Mesothelial cell of epicardium (in vitro differentiated cells): Measurements from ENCODE around the gene ECSCR. TPM values are rescaled to one million over a fixed set of nuclear protein-coding genes. Genes with fewer than 3 reads are reported as not detected.
A peak's percentile ranks its signal among the peaks of the same experiment; 100 is the strongest.
"Not testable (repeated sequence)": the region's sequence is repeated elsewhere in the genome, so short reads cannot be mapped to it uniquely, and the experiment has no call there.

Source experiments
- DNase-seq, 2 experiments: peaks; one replicate each; pipeline ENCODE4 v3.0.0; 2021; ENCODE audit warnings: low spot score in 2 of 2; ENCODE audit not compliant: unreplicated experiment in 2 of 2
- H3K27ac Mint-ChIP-seq: 2 replicates; pipeline ENCODE4 v1.8.0; 2021; ENCODE audit warnings: mixed read lengths
- H3K27me3 Mint-ChIP-seq: 2 replicates; pipeline ENCODE4 v1.8.0; 2021; ENCODE audit warnings: low read depth, mixed read lengths
- H3K36me3 Mint-ChIP-seq: 2 replicates; pipeline ENCODE4 v1.8.0; 2021; ENCODE audit warnings: mixed read lengths
- H3K4me1 Mint-ChIP-seq: 2 replicates; pipeline ENCODE4 v1.8.0; 2021; ENCODE audit warnings: mixed read lengths
- H3K4me3 Mint-ChIP-seq: 2 replicates; pipeline ENCODE4 v1.8.0; 2021; ENCODE audit warnings: mild to moderate bottlenecking, moderate library complexity, mixed read lengths
- H3K9me3 Mint-ChIP-seq: 2 replicates; pipeline ENCODE4 v1.8.0; 2021; ENCODE audit warnings: mixed read lengths
- CTCF ChIP-seq: fragments of 200-600 bp; sonication (generic); IDR thresholded peaks from one replicate; pipeline ENCODE4 v1.5.0; 2021; ENCODE audit warnings: antibody characterized with exemption; ENCODE audit not compliant: unreplicated experiment
- total RNA-seq: library from RNA; stranded (reverse); gene quantifications from 3 replicates; pipeline ENCODE4 v1.2.1, GENCODE V29; 2021

The ECSCR gene
- total RNA-seq, 1 donor from 2014 or later = not detected

GRCh38 chr5:139451878-139452660, 10.5 kb downstream of the ECSCR start:
- Mint-ChIP-seq H3K27me3 (no peaks in the 10 kb centered on the region), H3K4me3 (no peak overlapping the region), H3K27ac (no peak overlapping the region), H3K4me1 (peaks cover 4% of the 10 kb centered on the region), H3K9me3 (no peaks in the 10 kb centered on the region), H3K36me3 (no peaks in the 10 kb centered on the region)
- DNase-seq = no peak
- TF ChIP-seq CTCF = no peak

- no peak for DNase-seq
- no peaks in the 10 kb centered on the region for H3K36me3 Mint-ChIP-seq
- H3K4me3 Mint-ChIP-seq = no peak overlapping the region
- no peak overlapping the region for H3K27ac Mint-ChIP-seq
- no peaks in the 10 kb centered on the region for H3K9me3 Mint-ChIP-seq
- no peak for TF ChIP-seq CTCF
- peaks cover 4% of the 10 kb centered on the region for H3K4me1 Mint-ChIP-seq
- no peaks in the 10 kb centered on the region for H3K27me3 Mint-ChIP-seq
These were observed 11.4 kb downstream of the ECSCR start for GRCh38 chr5:139451176-139451575.

- no peaks in the 10 kb centered on the region for H3K27me3 Mint-ChIP-seq
- DNase-seq = no peak
- H3K36me3 Mint-ChIP-seq = no peaks in the 10 kb centered on the region
- no peaks in the 10 kb centered on the region for H3K9me3 Mint-ChIP-seq
- no peak overlapping the region for H3K4me3 Mint-ChIP-seq
- no peak overlapping the region for H3K27ac Mint-ChIP-seq
- TF ChIP-seq CTCF = no peak
- peaks cover 11% of the 10 kb centered on the region for H3K4me1 Mint-ChIP-seq
These were observed 15.4 kb downstream of the ECSCR start for GRCh38 chr5:139446956-139447779.

- no peak for DNase-seq
- H3K9me3 Mint-ChIP-seq = no peaks in the 10 kb centered on the region
- no peaks in the 10 kb centered on the region for H3K27me3 Mint-ChIP-seq
- TF ChIP-seq CTCF = no peak
- peaks cover 11% of the 10 kb centered on the region for H3K4me1 Mint-ChIP-seq
- H3K36me3 Mint-ChIP-seq = no peaks in the 10 kb centered on the region
- peak overlapping the region; percentile 85 for H3K27ac Mint-ChIP-seq
- H3K4me3 Mint-ChIP-seq = no peak overlapping the region
These were observed 17.0 kb downstream of the ECSCR start for GRCh38 chr5:139445325-139446170.

- TF ChIP-seq CTCF = no peak
- no peaks in the 10 kb centered on the region for H3K36me3 Mint-ChIP-seq
- no peak for DNase-seq
- H3K27me3 Mint-ChIP-seq = no peaks in the 10 kb centered on the region
- peaks cover 17% of the 10 kb centered on the region for H3K4me1 Mint-ChIP-seq
- H3K4me3 Mint-ChIP-seq = no peak overlapping the region
- H3K9me3 Mint-ChIP-seq = no peaks in the 10 kb centered on the region
- no peak overlapping the region for H3K27ac Mint-ChIP-seq
These were observed 18.6 kb downstream of the ECSCR start for GRCh38 chr5:139443831-139444453.

GRCh38 chr5:139440416-139440815, 22.1 kb downstream of the ECSCR start:
- H3K4me3 Mint-ChIP-seq, H3K27ac Mint-ChIP-seq, H3K27me3 Mint-ChIP-seq: not testable (repeated sequence)

More at GRCh38 chr5:139440416-139440815, 22.1 kb downstream of the ECSCR start:
- peaks cover 16% of the 10 kb centered on the region for H3K4me1 Mint-ChIP-seq
- not testable (repeated sequence) for H3K36me3 Mint-ChIP-seq, H3K9me3 Mint-ChIP-seq, DNase-seq
